ENCODE data around the gene HYLS1.

The HYLS1 gene

GRCh38 chr11:125883375-125883774, 4.1 kb upstream of the HYLS1 start:
- Histone ChIP-seq H3K4me3 (ENCODE audit: low read depth, low read length) (no peak overlapping the region), H3K36me3 (no peaks in the 10 kb centered on the region), H3K9me3 (0 out of 2 replicates have a peak, but pooled peaks cover 5% of the 10 kb centered on the region), H3K4me1 (no peaks in the 10 kb centered on the region; the same call in 1 of the 2 replicates), H3K27me3 (no peaks in the 10 kb centered on the region; the same call in 1 of the 2 replicates)
- no peak for DNase-seq
- TF ChIP-seq CTCF (IDR thresholded peaks at IDR 0.05; ENCODE audit: low read depth, low read length), result no peak

- no peak for DNase-seq
Measured at GRCh38 chr11:125886997-125887372, 483 bp upstream of the HYLS1 start.

GRCh38 chr11:125890447-125891100, 3.1 kb downstream of the HYLS1 start:
- no peak for TF ChIP-seq CTCF (IDR thresholded peaks at IDR 0.05; ENCODE audit: low read depth, low read length)

More at GRCh38 chr11:125886997-125887372, 483 bp upstream of the HYLS1 start:
- TF ChIP-seq CTCF (IDR thresholded peaks at IDR 0.05; ENCODE audit: low read depth, low read length), result no peak
- Histone ChIP-seq H3K36me3 (no peaks in the 10 kb centered on the region), H3K9me3 (0 out of 2 replicates have a peak, but pooled peaks cover 5% of the 10 kb centered on the region), H3K27me3 (no peaks in the 10 kb centered on the region), H3K4me1 (no peaks in the 10 kb centered on the region), H3K4me3 (ENCODE audit: low read depth, low read length) (peak overlapping the region; percentile 80)

GRCh38 chr11:125892071-125892470, 4.6 kb downstream of the HYLS1 start:
- 0 out of 2 replicates have a peak, but pooled peaks cover 2% of the 10 kb centered on the region for H3K9me3 ChIP-seq
- no peaks in the 10 kb centered on the region for H3K4me1 ChIP-seq
- no peaks in the 10 kb centered on the region for H3K27me3 ChIP-seq
- DNase-seq, result no peak
- TF ChIP-seq CTCF (IDR thresholded peaks at IDR 0.05; ENCODE audit: low read depth, low read length), result no peak
- H3K36me3 ChIP-seq, result peaks cover 31% of the 10 kb centered on the region
- H3K4me3 ChIP-seq (ENCODE audit: low read depth, low read length), result no peak overlapping the region

More at GRCh38 chr11:125890447-125891100, 3.1 kb downstream of the HYLS1 start:
- H3K4me3 ChIP-seq (ENCODE audit: low read depth, low read length), result no peak overlapping the region
- no peak for DNase-seq
- peaks cover 23% of the 10 kb centered on the region for H3K36me3 ChIP-seq
- H3K4me1 ChIP-seq, result no peaks in the 10 kb centered on the region
- 0 out of 2 replicates have a peak, but pooled peaks cover 5% of the 10 kb centered on the region for H3K9me3 ChIP-seq
- H3K27me3 ChIP-seq, result no peaks in the 10 kb centered on the region

GRCh38 chr11:125892994-125893393, 5.5 kb downstream of the HYLS1 start:
- Histone ChIP-seq H3K4me3 (ENCODE audit: low read depth, low read length) (no peak overlapping the region), H3K36me3 (peaks cover 31% of the 10 kb centered on the region), H3K27me3 (no peaks in the 10 kb centered on the region), H3K4me1 (no peaks in the 10 kb centered on the region), H3K9me3 (no peaks in the 10 kb centered on the region)
- TF ChIP-seq CTCF (IDR thresholded peaks at IDR 0.05; ENCODE audit: low read depth, low read length), result no peak
- no peak for DNase-seq

GRCh38 chr11:125901872-125902271, 14.4 kb downstream of the HYLS1 start:
- peaks cover 2% of the 10 kb centered on the region; the same call in 1 of the 2 replicates for H3K9me3 ChIP-seq
- peak overlapping the region; percentile 22; the same call in 1 of the 2 replicates for H3K4me3 ChIP-seq (ENCODE audit: low read depth, low read length)
- no peak for DNase-seq
- TF ChIP-seq CTCF (IDR thresholded peaks at IDR 0.05; ENCODE audit: low read depth, low read length), result no peak
- peaks cover 21% of the 10 kb centered on the region for H3K36me3 ChIP-seq
- no peaks in the 10 kb centered on the region for H3K4me1 ChIP-seq
- H3K27me3 ChIP-seq, result no peaks in the 10 kb centered on the region
